Sigmoid colon (tissue), 7 donors: ENCODE data around the gene CENPO. TPM values are rescaled to one million over a fixed set of nuclear protein-coding genes. Genes with fewer than 3 reads are reported as not detected.

Experiments
- DNase-seq: peaks from one replicate; pipeline ENCODE4 v3.0.0-alpha.2; 2019
- H3K27ac ChIP-seq, 4 donors: fragments of 200-600 bp; sonication (generic); one replicate each; pipeline ENCODE4 v1.5.1; 2016 to 2019; ENCODE audit warnings: mild to moderate bottlenecking in 1 of 4
- H3K27me3 ChIP-seq, 3 donors: fragments of 200-600 bp; sonication (generic); one replicate each; pipeline ENCODE4 v1.5.1; 2019; ENCODE audit warnings: mild to moderate bottlenecking in 1 of 3
- H3K36me3 ChIP-seq, 4 donors: fragments of 200-600 bp; sonication (generic); one replicate each; pipeline ENCODE4 v1.5.1; 2016 to 2019
- H3K4me1 ChIP-seq, 4 donors: fragments of 200-600 bp; sonication (generic); one replicate each; pipeline ENCODE4 v1.5.1; 2017 to 2019
- H3K4me3 ChIP-seq, 4 donors: fragments of 200-600 bp; sonication (generic); one replicate each; pipeline ENCODE4 v1.5.1; 2017 to 2019; ENCODE audit warnings: mild to moderate bottlenecking in 2 of 4, moderate library complexity in 1 of 4
- H3K9me3 ChIP-seq, 4 donors: fragments of 200-600 bp in 3 of 4; sonication (generic) in 3 of 4; one replicate each; pipeline versions ENCODE4 v1.5.1 to v1.6.1; 2013 to 2019
- EP300 ChIP-seq, 4 donors: sonication (generic); formaldehyde crosslinking; IDR thresholded peaks; one replicate each; pipeline ENCODE4 v1.6.1; 2017; ENCODE audit warnings: antibody characterized with exemption in 4 of 4
- POLR2A ChIP-seq, 2 donors: fragments of 450-650 bp; IDR thresholded peaks; one replicate each; pipeline ENCODE4 v1.6.1; 2016; ENCODE audit warnings: antibody characterized with exemption in 2 of 2, mild to moderate bottlenecking in 2 of 2, moderate library complexity in 2 of 2
- POLR2AphosphoS5 ChIP-seq, 4 donors: sonication (generic); formaldehyde crosslinking; IDR thresholded peaks; one replicate each; pipeline ENCODE4 v1.6.1; 2017; ENCODE audit warnings: antibody characterized with exemption in 4 of 4
- WGBS, 2 donors: extraction: QIAGEN DNeasy Blood & Tissue Kit; methylation state at CpG; one replicate each; pipeline ENCODE4 v1.1.7; 2013; 5-methylcytosine and 5-hydroxymethylcytosine counted together
- intact Hi-C: fragments of 100-400 bp; cut with DNase I; formaldehyde crosslinking; loops from one replicate; pipeline ENCODE4 v1.15.1; 2023
- polyA plus RNA-seq, 3 donors: library from polyadenylated mRNA; stranded (reverse); fragments of 200-250 nt; gene quantifications; one replicate each; pipeline ENCODE4 v1.2.3, GENCODE V29; 2013
- total RNA-seq, 4 donors: library from RNA; depleted of rRNA; stranded (reverse); fragments of >200 nt; gene quantifications; one replicate each; pipeline ENCODE4 v1.1.0, GENCODE V29; 2016
- TF ChIP-seq, protein P1 (sequence below), 4 experiments: fragments of 450-650 bp in 3 of 4; fragments of 200-600 bp in 1 of 4; IDR thresholded peaks; one replicate each; pipeline ENCODE4 v1.5.1; 2016 to 2019; ENCODE audit warnings: antibody characterized with exemption in 4 of 4, mild to moderate bottlenecking in 3 of 4, moderate library complexity in 2 of 4
- donor health status: healthy with polysubstance abuse.
- donor health status: Bipolar disorder and iron deficiency.
- donor health status: healthy.

CENPO gene
- total and polyA plus RNA-seq, 7 donors = 0.49 to 10.4 (median 4.9) TPM

DNA sequence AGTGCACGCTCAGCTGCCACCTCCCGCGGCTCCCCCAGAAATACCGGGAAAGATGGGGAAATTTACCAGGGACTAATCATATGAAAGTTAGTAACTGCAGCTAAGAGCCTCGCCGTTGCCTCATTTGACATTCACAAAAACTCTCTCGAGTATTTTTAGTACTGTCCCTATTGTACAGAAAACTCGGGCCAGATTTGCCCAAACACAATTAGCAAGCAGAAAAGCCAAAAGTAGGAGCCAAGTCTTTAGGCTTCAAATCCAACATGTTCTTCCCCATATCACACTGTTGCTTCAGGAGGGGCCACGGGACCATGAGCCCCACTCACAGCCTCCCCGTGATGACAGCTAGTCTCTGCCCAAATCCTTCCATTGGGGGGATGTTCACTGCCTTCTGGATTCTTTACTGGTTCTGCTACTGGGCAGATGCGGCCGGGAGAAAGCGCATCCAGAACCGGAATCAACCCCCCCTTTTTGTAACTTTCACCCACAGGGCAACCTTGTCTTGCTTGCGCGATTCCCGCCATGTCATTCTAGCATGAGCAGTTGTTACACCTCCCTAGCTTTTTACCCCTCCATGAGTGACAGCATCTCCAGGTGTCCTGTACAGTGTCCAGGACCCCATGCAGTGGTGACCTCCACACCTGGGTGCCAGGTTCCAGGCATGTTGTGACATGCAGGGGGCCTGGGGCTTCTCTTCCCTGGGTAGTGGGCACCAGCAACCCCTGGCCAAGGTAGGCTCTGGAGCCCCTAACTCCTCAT is 35.2 kb downstream of the CENPO start:
- H3K4me1 ChIP-seq = peaks cover 0 to 10% (median 8%) of the 10 kb centered on the region in 4 donors
- no peak overlapping the region for H3K27ac ChIP-seq
- H3K36me3 ChIP-seq = no peaks in the 10 kb centered on the region
- WGBS, 2 donors = 87 to 90% methylated on average over 17 of the region's 17 CpGs
- H3K4me3 ChIP-seq = no peak overlapping the region
- intact Hi-C loops = no loop called here
- TF ChIP-seq, protein P1, sequence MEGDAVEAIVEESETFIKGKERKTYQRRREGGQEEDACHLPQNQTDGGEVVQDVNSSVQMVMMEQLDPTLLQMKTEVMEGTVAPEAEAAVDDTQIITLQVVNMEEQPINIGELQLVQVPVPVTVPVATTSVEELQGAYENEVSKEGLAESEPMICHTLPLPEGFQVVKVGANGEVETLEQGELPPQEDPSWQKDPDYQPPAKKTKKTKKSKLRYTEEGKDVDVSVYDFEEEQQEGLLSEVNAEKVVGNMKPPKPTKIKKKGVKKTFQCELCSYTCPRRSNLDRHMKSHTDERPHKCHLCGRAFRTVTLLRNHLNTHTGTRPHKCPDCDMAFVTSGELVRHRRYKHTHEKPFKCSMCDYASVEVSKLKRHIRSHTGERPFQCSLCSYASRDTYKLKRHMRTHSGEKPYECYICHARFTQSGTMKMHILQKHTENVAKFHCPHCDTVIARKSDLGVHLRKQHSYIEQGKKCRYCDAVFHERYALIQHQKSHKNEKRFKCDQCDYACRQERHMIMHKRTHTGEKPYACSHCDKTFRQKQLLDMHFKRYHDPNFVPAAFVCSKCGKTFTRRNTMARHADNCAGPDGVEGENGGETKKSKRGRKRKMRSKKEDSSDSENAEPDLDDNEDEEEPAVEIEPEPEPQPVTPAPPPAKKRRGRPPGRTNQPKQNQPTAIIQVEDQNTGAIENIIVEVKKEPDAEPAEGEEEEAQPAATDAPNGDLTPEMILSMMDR (IDR thresholded peaks at IDR 0.05) = no peak
- TF ChIP-seq POLR2A (IDR thresholded peaks at IDR 0.05) (no peak), EP300 (IDR thresholded peaks at IDR 0.05) (no peak), POLR2AphosphoS5 (IDR thresholded peaks at IDR 0.05) (no peak)
- peak; percentile 38 for DNase-seq
- no peaks in the 10 kb centered on the region for H3K9me3 ChIP-seq
- H3K27me3 ChIP-seq = no peaks in the 10 kb centered on the region

- WGBS, 2 donors = 90 to 93% methylated on average over 5 of the region's 5 CpGs
- TF ChIP-seq EP300 (IDR thresholded peaks at IDR 0.05) (no peak), POLR2AphosphoS5 (IDR thresholded peaks at IDR 0.05) (no peak), POLR2A (IDR thresholded peaks at IDR 0.05) (no peak)
- TF ChIP-seq, protein P1 (IDR thresholded peaks at IDR 0.05) = no peak
- H3K4me3 ChIP-seq = no peak overlapping the region
- H3K36me3 ChIP-seq = peaks cover 0 to 6% (median 0%) of the 10 kb centered on the region in 4 donors
- no peak overlapping the region for H3K27ac ChIP-seq
- H3K4me1 ChIP-seq = peaks cover 0 to 10% (median 8%) of the 10 kb centered on the region in 4 donors
- DNase-seq = peak; percentile 47
- intact Hi-C loops = no loop called here
- no peaks in the 10 kb centered on the region for H3K9me3 ChIP-seq
- H3K27me3 ChIP-seq = no peaks in the 10 kb centered on the region
These were observed 37.1 kb downstream of the CENPO start for GRCh38 chr2:24830351-24830750.

DNA sequence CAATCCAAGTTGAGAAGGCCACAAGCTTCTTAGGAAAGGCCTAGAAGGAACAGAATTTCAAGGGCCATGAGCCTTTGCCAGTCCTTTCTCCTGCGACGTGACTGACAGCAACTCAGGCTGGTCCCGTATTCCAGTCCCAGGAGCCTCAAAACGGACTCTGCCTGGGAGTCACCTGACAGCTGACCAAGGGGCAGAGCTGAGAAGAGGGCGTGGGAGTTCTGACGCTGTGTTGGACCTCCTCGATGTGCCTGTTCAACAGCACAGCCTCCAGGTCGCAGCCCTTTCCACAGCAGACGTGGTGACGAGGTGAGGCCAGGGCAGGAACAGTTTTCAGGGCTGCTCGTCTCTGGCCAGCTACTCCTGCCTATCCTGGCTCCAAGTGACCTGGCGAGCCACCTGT is 37.6 kb downstream of the CENPO start:
- H3K4me3 ChIP-seq = no peak overlapping the region
- WGBS, 2 donors = 90 to 93% methylated on average over 12 of the region's 12 CpGs
- TF ChIP-seq, protein P1 (IDR thresholded peaks at IDR 0.05) = no peak
- TF ChIP-seq EP300 (IDR thresholded peaks at IDR 0.05) (no peak), POLR2A (IDR thresholded peaks at IDR 0.05) (no peak), POLR2AphosphoS5 (IDR thresholded peaks at IDR 0.05) (no peak)
- intact Hi-C loops = no loop called here
- H3K9me3 ChIP-seq = no peaks in the 10 kb centered on the region
- no peak overlapping the region for H3K27ac ChIP-seq
- peak; percentile 50 for DNase-seq
- H3K27me3 ChIP-seq = no peaks in the 10 kb centered on the region
- H3K4me1 ChIP-seq = peaks cover 0 to 10% (median 8%) of the 10 kb centered on the region in 4 donors
- H3K36me3 ChIP-seq = peaks cover 0 to 6% (median 0%) of the 10 kb centered on the region in 4 donors

DNA sequence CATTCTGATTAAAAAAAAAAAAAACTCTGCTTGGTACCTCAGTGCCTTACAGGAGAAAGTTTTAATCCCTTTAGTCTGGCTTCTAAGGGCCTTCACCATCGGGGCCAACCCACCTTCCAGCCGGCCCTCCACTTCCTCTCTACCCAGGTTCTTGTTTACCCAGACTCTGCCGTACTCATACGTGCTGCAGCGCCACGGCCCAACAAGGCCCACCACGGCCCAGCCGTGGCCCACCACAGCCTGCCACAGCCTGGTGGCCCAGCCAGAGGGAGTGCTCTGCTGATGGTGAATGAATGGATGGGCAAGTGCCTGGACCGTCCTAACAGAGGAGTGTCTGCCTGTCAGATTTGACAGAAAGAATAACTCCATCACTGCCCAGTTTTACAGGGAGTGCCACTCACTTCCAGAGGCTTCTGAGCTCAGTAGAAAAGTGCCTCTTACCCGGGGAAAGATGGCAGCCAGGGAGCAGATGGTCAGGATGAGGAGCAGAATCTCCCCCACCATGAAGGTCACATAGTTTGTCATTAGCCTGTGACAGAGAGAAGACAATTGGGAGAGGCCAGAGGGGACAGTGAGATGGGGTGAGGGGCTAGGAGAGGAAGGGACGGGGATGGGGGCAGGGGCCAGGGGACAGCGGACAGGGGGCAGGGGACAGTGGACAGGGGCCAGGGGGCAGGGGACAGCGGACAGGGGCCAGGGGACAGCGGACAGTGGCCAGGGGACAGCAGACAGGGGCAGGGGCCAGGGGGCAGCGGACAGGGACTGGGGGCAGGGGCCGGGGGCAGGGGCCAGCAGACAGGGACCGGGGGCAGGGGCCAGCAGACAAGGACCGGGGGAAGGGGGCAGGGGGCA is 38.2 kb downstream of the CENPO start:
- Histone ChIP-seq H3K36me3 (peaks cover 0 to 12% (median 0%) of the 10 kb centered on the region in 4 donors), H3K4me1 (peaks cover 0 to 10% (median 8%) of the 10 kb centered on the region in 4 donors), H3K27me3 (no peaks in the 10 kb centered on the region), H3K4me3 (no peak overlapping the region), H3K9me3 (no peaks in the 10 kb centered on the region), H3K27ac (no peak overlapping the region)
- WGBS, 2 donors = 89 to 92% methylated on average over 18 of the region's 18 CpGs
- DNase-seq = peak; percentile 60
- intact Hi-C loops = no loop called here
- no peak for TF ChIP-seq POLR2A (IDR thresholded peaks at IDR 0.05)
- TF ChIP-seq, protein P1 (IDR thresholded peaks at IDR 0.05) = no peak
- TF ChIP-seq POLR2AphosphoS5 (IDR thresholded peaks at IDR 0.05) = no peak
- TF ChIP-seq EP300 (IDR thresholded peaks at IDR 0.05) = no peak
